Activated T-cell treated with anti-CD3 and anti-CD28 coated beads, Interleukin-2, amount 50 U/mL, for 48 hours (primary cell): ENCODE results near the gene GRID1.
"Not testable (repeated sequence)": the region's sequence is repeated elsewhere in the genome, so short reads cannot be mapped to it uniquely, and the experiment has no call there.

Experiments used
- DNase-seq, 2 experiments: peaks; one replicate each; pipeline ENCODE4 v3.0.0-alpha.2; 2020

Gene GRID1

DNA sequence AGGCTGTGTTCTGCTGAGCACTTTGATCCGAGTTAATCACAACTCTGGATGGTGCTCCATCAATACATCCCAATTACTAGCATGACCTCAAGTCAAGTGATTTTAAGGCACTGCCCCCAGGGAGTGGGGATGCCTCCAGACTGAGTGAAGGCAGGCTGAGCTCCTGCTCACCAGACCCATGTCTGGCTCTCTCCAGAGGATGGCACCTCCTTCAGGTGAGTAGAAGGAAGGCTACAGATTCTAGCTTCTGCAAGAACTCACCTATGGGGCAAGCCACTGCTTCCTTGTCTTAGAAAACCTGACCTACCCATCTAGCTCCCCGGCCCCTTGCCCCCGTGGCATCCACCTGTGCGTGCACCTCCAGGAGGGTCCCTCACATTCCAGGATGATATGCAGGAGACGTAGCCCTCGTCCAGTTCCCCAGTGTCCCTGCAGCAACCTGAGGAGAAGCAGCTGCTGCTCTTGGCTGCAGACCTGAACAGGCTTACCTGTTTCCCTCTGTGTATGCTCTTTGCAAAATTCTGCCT, 390.3 kb downstream of the GRID1 start:
- no peak for DNase-seq

DNA sequence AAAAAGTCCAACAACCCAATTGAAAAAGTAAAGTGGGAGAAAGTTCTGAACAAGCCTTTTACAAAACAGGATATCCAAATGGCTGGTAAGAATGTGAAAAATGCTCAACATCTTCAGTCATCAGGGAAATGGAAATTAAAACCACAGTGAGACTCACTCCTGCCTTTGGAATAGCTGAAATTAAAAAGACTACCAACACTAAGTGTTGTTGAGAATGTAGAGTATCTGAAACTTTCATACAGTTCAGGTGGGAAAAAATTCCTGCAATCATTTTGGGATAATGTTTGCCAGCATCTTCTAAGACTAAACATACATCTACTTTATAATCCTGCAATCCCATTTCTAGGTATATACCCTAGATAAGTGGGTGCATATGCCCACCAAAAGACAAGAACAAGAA, 395.1 kb downstream of the GRID1 start:
- DNase-seq: no peak

GRCh38 chr10:85967594-85967993, 399.0 kb downstream of the GRID1 start:
- DNase-seq: no peak

DNA sequence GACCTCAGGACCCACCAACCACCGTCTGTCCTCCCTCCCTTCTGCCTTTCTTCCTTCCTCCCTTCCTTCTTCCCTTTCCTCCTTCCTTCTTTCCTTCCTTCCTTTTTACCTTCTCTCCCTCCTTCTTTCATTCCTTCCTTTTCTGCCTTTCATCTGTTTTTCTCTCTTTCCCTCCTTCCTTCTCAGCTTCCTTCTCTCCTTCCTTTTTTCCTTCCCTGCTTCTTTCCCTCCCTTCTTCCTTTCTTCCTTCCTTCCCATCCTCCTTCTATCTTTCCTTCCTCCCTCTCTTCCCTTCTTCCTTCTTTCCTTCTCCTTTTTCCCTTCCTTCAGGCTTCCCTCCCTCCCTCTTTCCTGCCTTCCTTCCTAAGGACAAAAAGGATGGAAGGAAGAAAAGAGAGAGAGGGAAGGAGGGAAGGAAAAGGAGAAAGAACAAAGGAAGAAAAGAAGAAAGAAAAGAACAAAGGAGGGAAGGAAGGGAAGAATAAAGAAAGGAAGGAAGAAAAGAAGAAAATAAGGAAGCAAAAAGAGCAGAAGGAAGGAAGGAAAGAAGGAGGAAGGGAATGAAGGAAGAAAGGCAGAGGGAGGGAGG, 405.0 kb downstream of the GRID1 start:
- DNase-seq: no peak

DNA sequence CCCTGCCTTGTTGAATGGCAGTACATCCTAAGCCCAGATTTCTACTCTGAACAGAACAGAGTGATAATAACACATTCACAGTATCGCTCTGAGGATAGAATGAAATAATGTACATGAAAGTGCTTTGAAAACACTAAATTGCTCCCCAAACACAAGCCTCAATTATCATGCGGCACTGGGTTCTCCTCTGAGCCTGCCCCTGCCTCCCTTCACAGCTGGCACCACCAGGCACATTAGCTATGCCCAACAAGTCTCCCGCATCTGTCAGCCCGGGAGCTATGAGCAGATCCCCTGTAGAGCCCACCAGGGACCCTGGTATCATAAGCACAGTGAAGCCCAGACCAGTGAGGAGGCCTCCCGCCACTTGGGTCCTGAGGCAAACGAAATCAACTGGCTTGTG, 405.5 kb downstream of the GRID1 start:
- no peak for DNase-seq

- no peak for DNase-seq
Measured at GRCh38 chr10:85959239-85959638, 407.4 kb downstream of the GRID1 start.

- DNase-seq: no peak
Measured at GRCh38 chr10:85950921-85951320, 415.7 kb downstream of the GRID1 start.

GRCh38 chr10:85946713-85947326, 419.8 kb downstream of the GRID1 start:
- DNase-seq: no peak

DNA sequence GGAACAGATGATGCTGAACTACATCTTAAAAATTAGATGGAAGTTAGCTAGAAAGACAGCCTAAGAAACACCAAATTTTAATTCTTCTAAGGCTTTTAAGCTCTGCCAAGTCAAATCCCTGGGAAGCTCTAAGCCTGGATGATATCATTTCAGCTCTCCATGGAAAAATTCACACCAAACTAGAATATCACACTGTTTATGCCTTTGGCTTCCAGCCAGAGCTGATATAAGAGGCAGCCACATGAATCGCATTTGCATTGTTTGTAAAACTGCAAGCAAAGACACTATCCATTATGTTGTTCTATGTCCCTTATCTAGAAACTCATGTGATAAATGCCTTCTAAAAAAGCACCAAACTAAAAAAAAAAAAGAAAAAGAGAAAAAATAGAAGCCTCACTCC, 430.4 kb downstream of the GRID1 start:
- no peak for DNase-seq

DNA sequence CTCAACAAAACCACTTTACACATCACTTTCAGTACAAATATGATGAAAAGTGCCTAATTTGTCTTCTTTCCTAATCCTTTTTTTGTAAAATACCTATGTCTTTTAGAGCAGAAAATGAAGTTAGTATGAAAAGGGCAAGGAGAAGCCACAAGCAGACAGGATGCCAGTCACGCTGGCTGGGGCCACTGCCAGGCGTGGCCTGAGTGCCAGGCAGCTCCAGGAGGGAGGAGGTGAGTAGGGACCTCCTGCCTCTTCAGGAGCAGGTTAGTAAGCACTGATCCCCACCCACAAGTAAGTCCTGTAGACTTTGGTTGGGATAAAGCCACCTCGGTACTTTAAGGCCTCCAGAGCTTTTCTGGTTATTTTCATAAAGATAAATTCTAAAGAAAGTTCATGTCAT, 432.0 kb downstream of the GRID1 start:
- no peak for DNase-seq

- not testable (repeated sequence) for DNase-seq
Measured at GRCh38 chr10:85929993-85930392, 436.6 kb downstream of the GRID1 start.

- no peak for DNase-seq
Measured at GRCh38 chr10:85927952-85928665, 438.5 kb downstream of the GRID1 start.

DNA sequence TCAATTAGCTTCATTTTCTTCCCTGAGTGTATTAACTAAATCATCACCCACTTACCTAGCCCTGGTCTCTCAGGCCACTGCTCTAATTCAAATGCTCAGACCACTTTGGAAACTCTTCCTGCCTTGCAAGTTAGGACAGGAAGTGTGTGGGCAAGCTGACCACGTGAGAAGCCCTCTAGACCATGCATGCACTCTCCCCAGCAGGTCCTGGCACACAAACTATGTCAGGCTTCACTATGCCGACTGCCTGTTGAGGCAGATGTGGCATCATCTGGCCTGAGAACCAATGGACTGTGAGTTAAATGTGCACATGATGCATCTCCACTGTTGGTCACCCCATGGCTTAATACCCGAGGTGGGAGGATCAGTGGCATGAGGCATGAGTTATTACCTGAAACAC, 439.6 kb downstream of the GRID1 start:
- DNase-seq: no peak

- DNase-seq: no peak
Measured at GRCh38 chr10:85926136-85926535, 440.5 kb downstream of the GRID1 start.

- DNase-seq: no peak
Measured at GRCh38 chr10:85925201-85925750, 441.3 kb downstream of the GRID1 start.

DNA sequence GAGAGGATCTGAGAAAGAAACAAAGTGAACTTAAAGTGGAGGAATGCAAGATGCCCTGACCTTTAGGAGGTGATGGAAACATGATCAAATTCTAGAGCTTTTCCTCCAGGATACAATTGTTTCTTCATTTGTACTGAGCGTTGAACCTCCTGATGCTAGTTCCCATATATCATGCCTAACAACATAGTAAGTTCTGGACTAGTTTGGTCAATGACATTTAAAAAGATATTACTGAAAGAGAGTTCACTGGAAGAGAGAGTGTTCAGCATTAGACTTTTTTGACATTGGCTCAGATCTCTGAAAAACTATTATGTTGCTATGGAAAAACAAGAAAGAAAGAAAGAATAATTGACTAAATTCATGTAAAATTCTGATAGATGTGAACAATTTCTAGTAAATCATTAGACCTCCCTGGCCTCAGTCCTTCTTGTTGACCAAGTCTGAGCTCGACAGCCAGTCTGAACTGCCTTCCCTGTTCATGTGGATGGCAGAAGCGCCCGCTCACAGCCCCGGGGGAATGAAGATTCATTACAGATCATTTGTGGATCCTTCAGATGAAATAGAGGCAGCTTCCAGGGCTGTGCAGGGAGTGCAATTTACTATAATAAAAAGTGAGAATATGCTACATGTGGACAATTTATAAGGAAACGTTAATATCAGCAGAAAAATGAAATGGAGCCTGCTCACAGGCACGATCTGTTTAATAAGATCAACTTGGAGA, 442.1 kb downstream of the GRID1 start:
- no peak for DNase-seq

DNA sequence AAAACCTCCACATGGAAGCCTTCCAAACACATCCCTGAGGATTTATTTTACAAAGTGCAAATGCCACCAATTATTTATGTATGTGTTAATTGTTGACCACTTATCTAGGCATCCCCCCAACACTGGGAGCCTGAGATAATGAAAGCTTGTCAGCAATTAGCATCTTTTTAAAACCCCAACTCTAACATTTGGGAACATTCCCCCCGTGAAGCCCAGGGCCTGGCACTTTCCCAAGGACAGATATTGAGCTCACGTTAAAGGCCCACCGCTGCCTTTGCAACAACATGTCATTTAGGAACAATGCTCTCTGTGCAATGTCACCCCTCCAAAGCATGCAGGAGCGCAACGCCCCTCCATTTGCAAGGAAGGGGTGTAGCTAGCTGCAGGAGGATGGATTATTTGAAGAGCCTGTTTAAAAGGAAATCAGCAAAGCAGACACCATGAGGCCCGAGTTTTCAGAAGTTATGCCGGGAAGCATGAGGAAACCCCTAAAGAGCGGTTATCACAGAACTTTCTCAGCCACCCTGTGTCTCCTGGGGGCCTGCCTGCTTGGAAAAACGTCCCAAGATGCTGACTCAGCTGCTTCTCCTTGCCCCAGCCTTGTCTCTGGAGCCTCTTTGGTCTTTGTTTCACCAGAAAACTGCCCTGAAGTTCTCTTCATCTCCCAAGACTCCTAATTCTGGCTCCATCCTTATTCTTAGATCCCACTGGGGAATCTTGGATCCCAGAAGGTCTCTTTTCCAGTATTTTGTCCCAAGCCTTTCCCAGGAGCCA, 444.1 kb downstream of the GRID1 start:
- DNase-seq: no peak

DNA sequence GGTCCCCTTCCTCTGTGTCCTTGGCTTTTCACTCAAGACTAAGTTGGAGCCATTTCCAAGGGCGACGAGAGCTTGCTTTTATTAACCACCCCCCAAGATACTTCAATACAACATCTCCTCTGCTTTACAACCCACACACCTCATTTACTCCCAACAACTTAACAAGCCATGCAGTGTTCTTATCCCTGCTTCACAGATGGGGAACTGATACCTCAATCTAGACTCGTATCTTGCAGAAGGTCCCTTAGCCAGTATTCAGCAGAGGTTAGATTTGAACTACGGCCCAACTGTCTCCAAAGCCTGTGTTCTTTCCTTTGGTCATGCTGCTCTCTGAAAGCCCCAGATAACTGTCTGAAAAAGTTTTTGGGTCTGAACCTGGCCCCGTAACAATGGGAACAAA, 444.8 kb downstream of the GRID1 start:
- no peak for DNase-seq

- no peak for DNase-seq
Measured at GRCh38 chr10:85920311-85920710, 446.3 kb downstream of the GRID1 start.

DNA sequence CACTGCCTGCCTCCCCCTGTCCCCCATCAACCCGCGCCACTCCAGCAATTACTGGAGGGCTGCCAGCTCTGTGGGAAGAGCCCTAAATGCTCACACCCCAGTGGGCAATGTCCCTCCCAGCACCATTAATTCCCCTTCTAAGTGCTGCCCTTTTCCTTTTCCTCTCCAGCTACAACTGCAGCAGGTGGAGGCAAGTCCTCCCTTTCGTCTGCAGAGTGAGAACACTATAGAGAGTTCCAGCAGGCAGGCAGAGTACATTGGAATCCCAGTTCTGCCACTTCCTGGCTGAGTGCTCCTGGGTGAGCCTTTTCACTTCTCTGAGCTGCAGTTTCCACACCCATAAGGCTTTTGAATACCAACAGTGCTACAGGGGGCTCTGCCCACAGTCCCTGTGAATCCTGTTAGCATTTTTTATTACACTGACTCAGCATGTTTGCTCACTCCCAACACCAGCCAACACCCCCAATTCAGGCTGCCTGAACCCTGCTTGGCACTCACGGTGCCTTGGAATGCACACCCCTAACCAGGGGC, 447.0 kb downstream of the GRID1 start:
- no peak for DNase-seq

DNA sequence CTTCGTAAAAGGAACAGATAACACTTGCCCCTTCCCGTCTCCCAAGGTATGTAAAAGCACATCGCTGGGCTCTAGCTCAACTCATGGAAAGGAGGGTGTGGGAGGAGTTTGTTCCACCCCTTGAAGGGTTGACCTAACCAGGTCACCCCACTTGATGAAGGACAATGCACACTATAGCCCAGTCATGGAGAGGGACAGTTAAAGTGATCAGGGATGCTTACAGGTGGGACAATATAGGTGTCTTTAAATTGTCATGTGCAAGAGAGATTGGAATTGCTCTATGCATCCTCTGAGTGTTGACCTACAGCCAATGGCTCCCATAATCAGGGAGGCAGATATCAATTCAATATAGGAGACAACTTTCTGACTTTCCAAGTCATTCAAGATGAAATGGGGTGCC, 448.2 kb downstream of the GRID1 start:
- DNase-seq: no peak

- no peak for DNase-seq
Measured at GRCh38 chr10:85917601-85918000, 449.0 kb downstream of the GRID1 start.
